Measurements from ENCODE around the gene GPR17.

Gene GPR17

DNA sequence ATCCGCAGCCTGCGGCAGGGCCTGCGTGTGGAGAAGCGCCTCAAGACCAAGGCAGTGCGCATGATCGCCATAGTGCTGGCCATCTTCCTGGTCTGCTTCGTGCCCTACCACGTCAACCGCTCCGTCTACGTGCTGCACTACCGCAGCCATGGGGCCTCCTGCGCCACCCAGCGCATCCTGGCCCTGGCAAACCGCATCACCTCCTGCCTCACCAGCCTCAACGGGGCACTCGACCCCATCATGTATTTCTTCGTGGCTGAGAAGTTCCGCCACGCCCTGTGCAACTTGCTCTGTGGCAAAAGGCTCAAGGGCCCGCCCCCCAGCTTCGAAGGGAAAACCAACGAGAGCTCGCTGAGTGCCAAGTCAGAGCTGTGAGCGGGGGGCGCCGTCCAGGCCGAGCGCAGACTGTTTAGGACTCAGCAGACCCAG, 5.4 kb downstream of the GPR17 start:
- no peak for DNase-seq (ENCODE audit: low read depth, low spot score)
- no peak overlapping the region for H3K4me3 ChIP-seq (ENCODE audit: low read length)
- no peaks in the 10 kb centered on the region for H3K36me3 ChIP-seq (ENCODE audit: control insufficient read depth, insufficient read depth, low read length)
- no peaks in the 10 kb centered on the region for H3K27me3 ChIP-seq (ENCODE audit: control insufficient read depth, insufficient read depth, low read length)
- 0 out of 2 replicates have a peak, but pooled peaks cover 3% of the 10 kb centered on the region for H3K4me1 ChIP-seq (ENCODE audit: control insufficient read depth, insufficient read depth, low read length)
- no peak overlapping the region for H3K27ac ChIP-seq (ENCODE audit: low read length)
- no peaks in the 10 kb centered on the region for H3K9me3 ChIP-seq (ENCODE audit: control insufficient read depth, insufficient read depth, low read length)
- no CpG with 5 or more reads among the region's 29 CpGs for WGBS (ENCODE audit: insufficient coverage, insufficient read length)

DNA sequence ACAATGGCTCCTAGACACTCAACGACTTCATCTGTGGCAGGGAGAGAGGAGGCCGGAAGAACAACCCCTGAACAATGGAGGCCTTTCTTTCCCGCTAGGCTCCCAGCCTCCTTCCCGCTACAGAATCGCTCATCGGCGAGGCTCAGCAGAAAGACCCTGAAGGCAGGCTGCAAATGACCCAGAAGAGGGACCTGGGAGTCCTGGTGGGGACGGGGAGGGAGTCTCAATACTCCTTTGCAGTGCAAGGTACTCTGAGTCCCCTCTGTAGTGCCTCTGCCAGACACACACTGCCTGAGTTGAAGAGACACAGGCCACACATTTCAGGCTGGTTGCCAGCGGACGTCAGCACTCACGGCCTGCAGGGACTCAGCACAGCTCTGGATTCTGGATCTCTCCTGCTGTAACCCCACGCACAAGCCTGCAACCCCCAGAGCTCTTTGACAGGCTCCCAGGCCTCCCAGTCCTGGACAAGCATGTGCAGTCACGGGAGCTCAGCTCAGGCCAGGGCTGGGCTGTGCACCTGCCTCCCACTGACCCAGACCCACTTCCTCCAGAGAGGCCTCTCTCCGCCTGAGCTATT, 6.1 kb downstream of the GPR17 start:
- Histone ChIP-seq H3K36me3 (ENCODE audit: control insufficient read depth, insufficient read depth, low read length) (no peaks in the 10 kb centered on the region), H3K9me3 (ENCODE audit: control insufficient read depth, insufficient read depth, low read length) (no peaks in the 10 kb centered on the region), H3K4me3 (ENCODE audit: low read length) (no peak overlapping the region), H3K4me1 (ENCODE audit: control insufficient read depth, insufficient read depth, low read length) (0 out of 2 replicates have a peak, but pooled peaks cover 3% of the 10 kb centered on the region), H3K27me3 (ENCODE audit: control insufficient read depth, insufficient read depth, low read length) (no peaks in the 10 kb centered on the region), H3K27ac (ENCODE audit: low read length) (no peak overlapping the region)
- DNase-seq (ENCODE audit: low read depth, low spot score) = no peak
- no CpG with 5 or more reads among the region's 14 CpGs for WGBS (ENCODE audit: insufficient coverage, insufficient read length)

- H3K27me3 ChIP-seq (ENCODE audit: control insufficient read depth, insufficient read depth, low read length) = no peaks in the 10 kb centered on the region
- no CpG with 5 or more reads among the region's 25 CpGs for WGBS (ENCODE audit: insufficient coverage, insufficient read length)
These were observed 6.9 kb downstream of the GPR17 start for GRCh38 chr2:127652786-127653357.

GRCh38 chr2:127653421-127654083, 7.6 kb downstream of the GPR17 start:
- DNase-seq (ENCODE audit: low read depth, low spot score) = no peak
- Histone ChIP-seq H3K4me1 (ENCODE audit: control insufficient read depth, insufficient read depth, low read length) (0 out of 2 replicates have a peak, but pooled peaks cover 1% of the 10 kb centered on the region), H3K36me3 (ENCODE audit: control insufficient read depth, insufficient read depth, low read length) (no peaks in the 10 kb centered on the region), H3K27ac (ENCODE audit: low read length) (no peak overlapping the region), H3K27me3 (ENCODE audit: control insufficient read depth, insufficient read depth, low read length) (no peaks in the 10 kb centered on the region), H3K4me3 (ENCODE audit: low read length) (no peak overlapping the region), H3K9me3 (ENCODE audit: control insufficient read depth, insufficient read depth, low read length) (no peaks in the 10 kb centered on the region)
- WGBS (ENCODE audit: insufficient coverage, insufficient read length) = no CpG with 5 or more reads among the region's 16 CpGs

More at GRCh38 chr2:127652786-127653357, 6.9 kb downstream of the GPR17 start:
- no peak for DNase-seq (ENCODE audit: low read depth, low spot score)
- H3K36me3 ChIP-seq (ENCODE audit: control insufficient read depth, insufficient read depth, low read length) = no peaks in the 10 kb centered on the region
- no peak overlapping the region for H3K27ac ChIP-seq (ENCODE audit: low read length)
- H3K4me3 ChIP-seq (ENCODE audit: low read length) = no peak overlapping the region
- no peaks in the 10 kb centered on the region for H3K9me3 ChIP-seq (ENCODE audit: control insufficient read depth, insufficient read depth, low read length)
- H3K4me1 ChIP-seq (ENCODE audit: control insufficient read depth, insufficient read depth, low read length) = 0 out of 2 replicates have a peak, but pooled peaks cover 1% of the 10 kb centered on the region

DNA sequence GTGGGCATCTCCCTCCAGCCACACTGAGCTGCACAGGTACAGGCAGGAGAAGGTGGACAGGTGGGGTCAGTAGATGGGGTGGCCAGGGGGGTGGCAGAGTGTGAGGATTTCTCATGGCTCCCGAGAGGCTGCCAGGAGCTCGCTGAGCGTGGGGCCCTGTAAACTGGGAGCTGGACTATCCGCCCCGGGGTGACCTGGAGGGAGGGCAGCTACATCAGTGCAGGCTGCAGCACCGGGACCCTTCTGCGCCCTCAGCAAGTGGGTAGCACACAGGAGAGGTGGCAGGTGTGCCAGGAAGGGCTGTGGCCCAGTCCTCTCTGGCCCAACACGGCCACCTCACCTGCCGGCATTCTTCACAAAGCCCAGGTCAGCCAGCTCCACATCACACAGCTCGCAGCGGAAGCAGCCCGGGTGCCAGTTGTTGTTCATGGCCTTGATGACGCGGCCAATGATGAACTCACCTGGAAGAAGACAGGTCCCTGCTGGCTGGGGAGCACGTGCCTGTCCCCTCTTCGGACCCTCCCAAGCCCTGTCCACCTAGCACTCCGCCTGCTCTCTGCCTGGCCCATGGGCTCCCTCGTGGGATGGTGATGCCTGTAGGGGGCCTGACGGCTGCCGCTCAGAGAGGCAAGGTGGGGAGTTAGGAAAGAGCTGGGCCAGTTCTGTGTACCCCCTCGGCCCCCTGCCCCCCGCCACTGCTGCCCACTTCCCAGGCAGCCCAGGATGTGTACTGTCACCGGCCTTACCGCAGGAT, 8.3 kb downstream of the GPR17 start:
- H3K9me3 ChIP-seq (ENCODE audit: control insufficient read depth, insufficient read depth, low read length) = no peaks in the 10 kb centered on the region
- H3K27ac ChIP-seq (ENCODE audit: low read length) = no peak overlapping the region
- 0 out of 2 replicates have a peak, but pooled peaks cover 1% of the 10 kb centered on the region for H3K4me1 ChIP-seq (ENCODE audit: control insufficient read depth, insufficient read depth, low read length)
- no peak for DNase-seq (ENCODE audit: low read depth, low spot score)
- WGBS (ENCODE audit: insufficient coverage, insufficient read length) = no CpG with 5 or more reads among the region's 24 CpGs
- H3K36me3 ChIP-seq (ENCODE audit: control insufficient read depth, insufficient read depth, low read length) = no peaks in the 10 kb centered on the region
- H3K4me3 ChIP-seq (ENCODE audit: low read length) = no peak overlapping the region
- H3K27me3 ChIP-seq (ENCODE audit: control insufficient read depth, insufficient read depth, low read length) = no peaks in the 10 kb centered on the region

- no peak overlapping the region for H3K27ac ChIP-seq (ENCODE audit: low read length)
- H3K9me3 ChIP-seq (ENCODE audit: control insufficient read depth, insufficient read depth, low read length) = no peaks in the 10 kb centered on the region
- no peaks in the 10 kb centered on the region for H3K36me3 ChIP-seq (ENCODE audit: control insufficient read depth, insufficient read depth, low read length)
- no peak for DNase-seq (ENCODE audit: low read depth, low spot score)
- no CpG with 5 or more reads among the region's 8 CpGs for WGBS (ENCODE audit: insufficient coverage, insufficient read length)
- H3K27me3 ChIP-seq (ENCODE audit: control insufficient read depth, insufficient read depth, low read length) = no peaks in the 10 kb centered on the region
- H3K4me3 ChIP-seq (ENCODE audit: low read length) = no peak overlapping the region
- no peaks in the 10 kb centered on the region for H3K4me1 ChIP-seq (ENCODE audit: control insufficient read depth, insufficient read depth, low read length)
These were observed 8.9 kb downstream of the GPR17 start for GRCh38 chr2:127654838-127655175.

GRCh38 chr2:127655209-127656073, 9.5 kb downstream of the GPR17 start:
- DNase-seq (ENCODE audit: low read depth, low spot score) = no peak

GRCh38 chr2:127656569-127657231, 10.7 kb downstream of the GPR17 start:
- WGBS (ENCODE audit: insufficient coverage, insufficient read length) = no CpG with 5 or more reads among the region's 15 CpGs
- no peak for DNase-seq (ENCODE audit: low read depth, low spot score)
- Histone ChIP-seq H3K36me3 (ENCODE audit: control insufficient read depth, insufficient read depth, low read length) (no peaks in the 10 kb centered on the region), H3K27ac (ENCODE audit: low read length) (no peak overlapping the region), H3K9me3 (ENCODE audit: control insufficient read depth, insufficient read depth, low read length) (no peaks in the 10 kb centered on the region), H3K27me3 (ENCODE audit: control insufficient read depth, insufficient read depth, low read length) (no peaks in the 10 kb centered on the region), H3K4me1 (ENCODE audit: control insufficient read depth, insufficient read depth, low read length) (no peaks in the 10 kb centered on the region), H3K4me3 (ENCODE audit: low read length) (no peak overlapping the region)

More at GRCh38 chr2:127655209-127656073, 9.5 kb downstream of the GPR17 start:
- H3K27me3 ChIP-seq (ENCODE audit: control insufficient read depth, insufficient read depth, low read length) = no peaks in the 10 kb centered on the region
- H3K36me3 ChIP-seq (ENCODE audit: control insufficient read depth, insufficient read depth, low read length) = no peaks in the 10 kb centered on the region
- H3K4me1 ChIP-seq (ENCODE audit: control insufficient read depth, insufficient read depth, low read length) = no peaks in the 10 kb centered on the region
- WGBS (ENCODE audit: insufficient coverage, insufficient read length) = no CpG with 5 or more reads among the region's 16 CpGs
- H3K4me3 ChIP-seq (ENCODE audit: low read length) = no peak overlapping the region
- H3K27ac ChIP-seq (ENCODE audit: low read length) = no peak overlapping the region
- H3K9me3 ChIP-seq (ENCODE audit: control insufficient read depth, insufficient read depth, low read length) = no peaks in the 10 kb centered on the region

GRCh38 chr2:127657232-127657595, 11.3 kb downstream of the GPR17 start:
- H3K4me3 ChIP-seq (ENCODE audit: low read length) = no peak overlapping the region
- H3K4me1 ChIP-seq (ENCODE audit: control insufficient read depth, insufficient read depth, low read length) = no peaks in the 10 kb centered on the region
- H3K9me3 ChIP-seq (ENCODE audit: control insufficient read depth, insufficient read depth, low read length) = no peaks in the 10 kb centered on the region
- no peaks in the 10 kb centered on the region for H3K27me3 ChIP-seq (ENCODE audit: control insufficient read depth, insufficient read depth, low read length)
- no peak for DNase-seq (ENCODE audit: low read depth, low spot score)
- no peaks in the 10 kb centered on the region for H3K36me3 ChIP-seq (ENCODE audit: control insufficient read depth, insufficient read depth, low read length)
- WGBS (ENCODE audit: insufficient coverage, insufficient read length) = no CpG with 5 or more reads among the region's 17 CpGs
- no peak overlapping the region for H3K27ac ChIP-seq (ENCODE audit: low read length)

All from iPS DF 6.9 (cell line).